ENCODE data around the gene NCKAP5. TPM values are rescaled to one million over a fixed set of nuclear protein-coding genes. Genes with fewer than 3 reads are reported as not detected.

Gene NCKAP5
- total and polyA plus RNA-seq, 2 of the 8 experiments (the other 6 are each of a cell fraction or from before 2014, with no cell fraction given), result 0.27 to 0.86 TPM

GRCh38 chr2:133040170-133040569 is 528.1 kb downstream of the NCKAP5 start:
- ChIA-PET CTCF (ENCODE audit: partially characterized antibody) (no interaction called here), POLR2A (ENCODE audit: partially characterized antibody) (no interaction called here)
- no peak overlapping the region for H2AFZ ChIP-seq (ENCODE audit: low read length)
- TF ChIP-seq RBBP5 (IDR thresholded peaks at IDR 0.05; ENCODE audit: borderline replicate concordance, low read depth, low read length) (no peak), POLR2AphosphoS5 (IDR thresholded peaks at IDR 0.05; ENCODE audit: low read depth, low read length) (no peak)
- H4K5ac ChIP-seq (ENCODE audit: insufficient read length, low read depth, low read length), result no peak overlapping the region
- no peaks in the 10 kb centered on the region for H3K4me1 ChIP-seq (replicated peaks in 1 of 4; ENCODE audit: control insufficient read depth in 3 of 4, insufficient read depth in 4 of 4, low read length in 3 of 4)
- H3K27ac ChIP-seq (ENCODE audit: low read depth, low read length), result no peak overlapping the region
- FAIRE-seq (no peak), DNase-seq (ENCODE audit: low read depth in 1 of 2, low spot score in 2 of 2) (no peak)
- no peaks in the 10 kb centered on the region for H3K36me3 ChIP-seq (ENCODE audit: control insufficient read depth in 2 of 4, insufficient read depth in 4 of 4, low read length in 3 of 4)
- H2BK20ac ChIP-seq (ENCODE audit: low read length), result no peak overlapping the region
- no peak overlapping the region for H3K18ac ChIP-seq (ENCODE audit: extremely low read depth, low read length)
- H3K4me3 ChIP-seq (ENCODE audit: extremely low read depth in 1 of 4, insufficient read depth in 2 of 4, low read depth in 3 of 4, low read length in 4 of 4), result no peak overlapping the region
- H3K4me2 ChIP-seq (ENCODE audit: insufficient read depth in 1 of 2, low read depth in 2 of 2, low read length in 2 of 2), result no peak overlapping the region
- 88% methylated on average over 4 of the region's 4 CpGs; no CpG with 5 or more reads in 1 of the 2 experiments for WGBS, 2 experiments (ENCODE audit: extremely low coverage in 1 of 2, insufficient coverage in 1 of 2, insufficient read length in 1 of 2, insufficient replicate concordance in 2 of 2, low coverage in 1 of 2, low lambda C conversion rate in 2 of 2, missing lambda C conversion rate in 1 of 2)
- H2BK5ac ChIP-seq (ENCODE audit: low read depth, low read length), result no peak overlapping the region
- H3K23me2 ChIP-seq (ENCODE audit: low read depth, low read length), result no peaks in the 10 kb centered on the region
- H4K91ac ChIP-seq (replicated peaks; ENCODE audit: insufficient read length, low read length), result no peak overlapping the region
- H3K79me1 ChIP-seq (ENCODE audit: low read depth, low read length), result no peaks in the 10 kb centered on the region
- H3K56ac ChIP-seq (replicated peaks; ENCODE audit: insufficient read length, low read depth, low read length), result no peak overlapping the region
- no peaks in the 10 kb centered on the region for H3K9me3 ChIP-seq (ENCODE audit: insufficient read depth in 2 of 2, low read depth in 1 of 2, low read length in 1 of 2)
- H3K4ac ChIP-seq (replicated peaks; ENCODE audit: insufficient read length, low read depth, low read length), result no peak overlapping the region
- H4K8ac ChIP-seq (ENCODE audit: extremely low read depth, insufficient read depth, low read length), result no peak overlapping the region
- no peak overlapping the region for H3K14ac ChIP-seq (ENCODE audit: insufficient read length)
- H3K27me3 ChIP-seq (replicated peaks in 1 of 4; ENCODE audit: control insufficient read depth in 3 of 4, extremely low read depth in 1 of 4, insufficient read depth in 3 of 4, low read length in 3 of 4), result no peaks in the 10 kb centered on the region
- no peak overlapping the region for H2BK120ac ChIP-seq (replicated peaks; ENCODE audit: low read depth, low read length)
- no peak overlapping the region for H2BK12ac ChIP-seq (ENCODE audit: low read depth, low read length)
- H3K79me2 ChIP-seq (ENCODE audit: control insufficient read depth in 1 of 2, insufficient read depth in 2 of 2, low read length in 2 of 2), result no peaks in the 10 kb centered on the region
- H2BK15ac ChIP-seq (ENCODE audit: low read length), result no peak overlapping the region
- no peak overlapping the region for H2AK5ac ChIP-seq (ENCODE audit: low read depth, low read length)
- no peaks in the 10 kb centered on the region for H4K20me1 ChIP-seq (replicated peaks in 1 of 2; ENCODE audit: control insufficient read depth in 1 of 2, insufficient read depth in 2 of 2, low read length in 2 of 2)
- H3K9ac ChIP-seq (replicated peaks in 1 of 4; ENCODE audit: extremely low read depth in 1 of 4, low read depth in 3 of 4, low read length in 3 of 4), result no peak overlapping the region
- no peak overlapping the region for H3K23ac ChIP-seq (ENCODE audit: insufficient read length)
